GM21390 (cell line): ENCODE data around the gene DENND6B.
"Not testable (repeated sequence)": the region's sequence is repeated elsewhere in the genome, so short reads cannot be mapped to it uniquely, and the experiment has no call there.

Source experiments
- ATAC-seq: cut with Tn5 transposase; IDR thresholded peaks from one replicate; pipeline ENCODE4 v1.9.1; 2021; ENCODE audit not compliant: unreplicated experiment

DENND6B gene

DNA sequence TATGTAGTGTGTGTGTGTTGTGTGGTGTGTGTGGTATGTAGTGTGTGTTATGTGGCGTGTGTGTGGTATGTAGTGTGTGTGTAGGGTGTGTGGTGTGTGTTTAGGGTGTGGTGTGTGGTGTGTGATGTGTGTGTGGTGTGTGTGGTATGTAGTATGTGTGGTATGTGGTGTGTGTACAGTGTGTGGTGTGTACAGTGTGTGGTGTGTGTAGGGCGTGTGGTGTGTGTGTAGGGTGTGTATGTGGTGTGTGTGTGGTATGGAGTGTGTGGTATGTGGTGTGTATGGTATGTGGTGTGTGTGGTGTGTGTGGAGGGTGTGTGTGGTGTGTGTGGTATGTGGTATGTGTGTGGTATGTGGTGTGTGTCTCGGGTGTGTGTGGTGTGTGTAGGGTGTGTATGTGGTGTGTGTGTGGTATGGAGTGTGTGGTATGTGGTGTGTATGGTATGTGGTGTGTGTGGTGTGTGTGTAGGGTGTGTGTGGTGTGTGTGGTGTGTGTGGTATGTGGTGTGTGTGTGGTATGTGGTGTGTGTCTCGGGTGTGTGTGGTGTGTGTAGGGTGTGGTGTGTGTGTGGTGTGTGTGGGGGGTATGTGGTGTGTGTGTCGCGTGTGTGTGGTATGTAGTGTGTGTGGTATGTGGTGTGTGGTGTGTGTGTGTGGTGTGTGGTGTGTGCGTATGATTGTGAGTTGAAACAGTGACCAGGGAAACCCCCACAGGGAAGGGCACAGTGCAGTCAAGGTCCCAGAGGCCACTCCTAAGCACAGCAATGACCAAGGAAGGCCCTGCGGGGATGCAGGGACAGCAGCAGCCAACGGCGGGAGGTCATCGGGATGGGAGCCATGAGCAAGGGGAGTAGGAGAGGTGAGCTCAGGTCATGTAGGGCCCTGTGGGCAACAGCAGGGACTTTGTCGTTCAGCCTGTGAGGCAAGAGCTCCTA, 13.4 kb upstream of the DENND6B start:
- ATAC-seq = no peak

DNA sequence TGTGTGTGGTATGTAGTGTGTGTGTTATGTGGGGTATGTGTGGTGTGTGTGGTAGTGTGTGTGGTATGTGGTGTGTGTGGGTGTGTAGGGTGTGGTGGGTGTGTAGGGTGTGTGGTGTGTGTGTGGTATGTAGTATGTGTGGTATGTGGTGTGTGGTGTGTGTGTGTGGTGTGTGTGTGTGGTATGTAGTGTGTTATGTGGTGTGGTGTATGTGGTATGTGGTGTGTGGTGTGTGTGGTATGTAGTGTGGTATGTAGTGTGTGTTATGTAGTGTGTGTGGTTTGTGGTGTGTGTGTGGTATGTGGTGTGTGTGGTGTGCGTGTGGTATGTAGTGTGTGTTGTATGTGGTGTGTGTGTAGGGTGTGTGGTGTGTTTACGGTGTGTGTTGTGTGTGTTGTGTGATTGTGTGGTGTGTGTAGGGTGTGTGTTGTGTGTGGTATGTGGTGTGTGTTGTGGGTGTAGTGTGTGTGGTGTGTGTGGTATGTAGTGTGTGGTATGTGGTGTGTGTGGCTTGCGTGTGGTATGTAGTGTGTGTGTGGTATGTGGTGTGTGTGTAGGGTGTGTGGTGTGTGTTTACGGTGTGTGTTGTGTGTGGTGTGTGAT, 12.1 kb upstream of the DENND6B start:
- no peak for ATAC-seq

DNA sequence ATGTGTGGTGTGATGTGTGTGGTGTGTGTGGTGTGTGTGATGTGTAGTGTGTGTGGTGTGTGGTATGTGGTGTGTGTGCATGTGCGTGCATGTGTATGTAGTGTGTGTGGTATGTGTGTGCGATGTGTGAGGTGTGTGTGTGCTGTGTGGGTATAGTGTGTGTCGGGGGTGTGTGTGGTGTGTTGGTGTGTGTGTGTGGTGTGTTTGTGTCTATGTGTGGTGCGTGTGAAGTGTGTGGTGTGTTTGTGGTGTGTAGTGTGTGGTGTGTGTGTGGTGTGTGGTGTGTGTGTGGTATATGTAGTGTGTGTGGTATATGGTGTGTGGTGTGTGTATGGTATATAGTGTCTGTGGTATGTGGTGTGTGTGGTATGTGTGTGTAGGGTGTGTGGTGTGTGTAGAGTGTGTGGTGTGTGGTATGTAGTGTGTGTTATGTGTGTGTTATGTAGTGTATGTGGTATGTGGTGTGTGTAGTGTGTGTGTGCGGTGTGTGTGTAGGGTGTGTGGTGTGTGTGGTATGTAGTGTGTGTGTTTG, 11.3 kb upstream of the DENND6B start:
- no peak for ATAC-seq

DNA sequence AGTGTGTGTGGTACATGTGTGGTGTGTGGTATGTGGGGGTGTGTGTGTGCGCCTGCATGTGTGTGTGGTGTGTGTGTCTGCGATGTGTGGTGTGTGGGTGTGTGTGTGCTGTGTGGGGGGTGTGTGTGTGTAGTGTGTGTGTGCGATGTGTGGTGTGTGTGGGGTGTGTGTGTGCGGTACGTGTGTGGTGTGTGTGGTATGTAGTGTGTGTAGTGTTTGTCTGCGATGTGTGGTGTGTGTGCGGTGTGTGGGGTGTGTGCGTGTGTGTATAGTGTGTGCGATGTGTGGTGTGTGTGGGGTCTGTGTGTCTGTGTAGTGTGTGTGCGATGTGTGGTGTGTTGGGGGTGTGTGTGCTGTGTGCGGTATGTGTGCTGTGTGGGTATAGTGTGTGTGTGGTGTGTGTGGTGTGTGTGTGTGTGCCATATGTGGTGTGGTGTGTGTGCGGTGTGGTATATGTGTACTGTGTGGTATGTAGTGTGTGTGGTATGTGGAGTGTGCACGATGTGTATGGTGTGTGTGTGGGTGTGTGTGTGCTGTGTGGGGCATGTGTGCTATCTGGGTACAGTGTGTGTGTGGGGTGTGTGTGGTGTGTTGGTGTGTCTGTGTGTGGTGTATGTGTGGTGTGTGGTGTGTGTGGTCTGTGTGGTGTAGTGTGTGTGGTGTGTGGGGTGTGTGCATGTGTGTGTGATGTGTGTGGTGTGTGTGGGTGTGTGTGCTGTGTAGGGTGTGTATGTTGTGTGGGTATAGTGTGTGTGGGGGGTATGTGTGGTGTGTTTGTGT, 10.6 kb upstream of the DENND6B start:
- ATAC-seq = no peak

DNA sequence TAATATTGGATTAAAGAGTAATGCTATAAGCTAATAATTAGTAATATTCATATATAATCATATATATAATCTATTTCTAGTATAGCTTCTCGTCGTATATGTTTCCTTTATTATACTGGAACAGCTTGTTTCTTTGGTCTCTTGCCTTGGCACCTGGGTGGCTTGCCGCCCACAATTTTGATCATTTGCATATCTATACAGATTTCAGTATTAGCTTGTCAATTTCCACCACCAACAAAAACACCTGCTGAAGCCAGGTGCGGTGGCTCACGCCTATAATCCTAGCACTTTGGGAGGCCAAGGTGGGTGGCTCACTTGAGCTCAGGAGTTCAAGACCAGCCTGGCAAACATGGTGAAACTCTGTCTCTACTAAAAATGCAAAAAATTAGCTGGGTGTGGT, 7.6 kb upstream of the DENND6B start:
- ATAC-seq = not testable (repeated sequence)

DNA sequence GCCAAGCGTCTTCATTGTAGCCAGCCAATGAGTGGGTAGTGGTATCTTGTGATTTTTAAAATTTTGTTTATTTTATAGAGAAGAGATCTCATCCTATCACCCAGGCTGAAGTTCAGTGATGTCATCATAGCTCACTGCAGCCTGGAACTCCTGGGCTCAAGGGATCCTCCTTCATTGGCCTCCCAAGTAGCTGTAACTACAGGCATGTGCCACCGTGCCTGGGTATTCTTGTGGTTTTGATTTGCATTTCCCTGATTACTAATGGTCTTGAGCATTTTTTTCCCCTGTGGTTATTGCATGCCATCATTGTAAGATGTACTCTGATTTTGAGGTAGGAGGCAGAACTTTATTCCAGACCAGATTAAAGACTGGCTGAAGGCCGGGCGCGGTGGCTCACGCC, 2.4 kb upstream of the DENND6B start:
- no peak for ATAC-seq

DNA sequence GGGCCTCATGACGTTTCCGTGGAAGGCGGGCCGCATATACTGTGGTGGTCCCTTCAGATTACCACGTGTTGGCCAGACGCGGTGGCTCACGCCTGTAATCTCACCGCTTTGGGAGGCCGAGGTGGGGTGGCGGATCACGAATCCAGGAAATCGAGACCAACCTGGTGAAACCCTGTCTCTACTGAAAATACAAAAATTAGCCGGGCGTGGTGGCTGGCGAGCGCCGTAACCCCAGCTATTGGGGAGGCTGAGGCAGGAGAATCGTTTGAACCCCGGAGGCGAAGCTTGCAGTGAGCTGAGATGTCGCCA, 853 bp upstream of the DENND6B start:
- no peak for ATAC-seq

DNA sequence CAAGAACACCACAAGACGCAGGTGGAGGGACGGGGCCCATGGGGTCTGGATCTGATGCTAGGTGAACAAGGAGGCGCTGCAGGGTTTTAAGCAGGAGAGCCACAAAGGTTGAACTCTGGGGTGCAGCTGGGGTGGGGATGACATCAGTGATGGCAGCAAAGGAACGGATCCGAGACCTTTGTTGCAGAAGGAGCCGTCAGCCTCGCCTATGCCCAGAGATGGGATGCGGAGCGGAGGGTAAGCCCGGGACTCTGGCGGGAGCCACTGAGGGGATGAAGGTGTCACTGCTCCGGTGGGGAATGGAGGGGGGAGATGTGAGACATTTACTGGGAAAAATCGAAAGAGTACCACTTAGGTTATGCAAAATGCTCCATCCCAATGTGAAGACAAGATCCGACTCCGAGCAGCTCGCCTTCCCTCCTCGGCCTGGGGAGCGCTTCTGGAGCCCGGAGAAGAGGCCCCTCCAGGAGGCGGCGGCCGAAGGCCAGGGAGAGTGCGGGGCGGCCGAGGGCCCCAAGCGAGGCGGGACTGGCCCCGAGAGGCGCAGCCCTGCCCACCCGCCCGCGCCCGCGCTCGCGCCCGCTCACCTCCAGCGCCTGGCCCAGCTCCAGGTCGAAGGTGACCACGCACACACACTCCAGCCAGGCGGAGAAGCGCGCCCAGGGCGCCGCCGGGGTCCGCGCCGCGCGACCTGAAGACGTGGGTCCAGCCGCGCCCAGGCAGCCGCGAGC, 422 bp downstream of the DENND6B start:
- no peak for ATAC-seq

DNA sequence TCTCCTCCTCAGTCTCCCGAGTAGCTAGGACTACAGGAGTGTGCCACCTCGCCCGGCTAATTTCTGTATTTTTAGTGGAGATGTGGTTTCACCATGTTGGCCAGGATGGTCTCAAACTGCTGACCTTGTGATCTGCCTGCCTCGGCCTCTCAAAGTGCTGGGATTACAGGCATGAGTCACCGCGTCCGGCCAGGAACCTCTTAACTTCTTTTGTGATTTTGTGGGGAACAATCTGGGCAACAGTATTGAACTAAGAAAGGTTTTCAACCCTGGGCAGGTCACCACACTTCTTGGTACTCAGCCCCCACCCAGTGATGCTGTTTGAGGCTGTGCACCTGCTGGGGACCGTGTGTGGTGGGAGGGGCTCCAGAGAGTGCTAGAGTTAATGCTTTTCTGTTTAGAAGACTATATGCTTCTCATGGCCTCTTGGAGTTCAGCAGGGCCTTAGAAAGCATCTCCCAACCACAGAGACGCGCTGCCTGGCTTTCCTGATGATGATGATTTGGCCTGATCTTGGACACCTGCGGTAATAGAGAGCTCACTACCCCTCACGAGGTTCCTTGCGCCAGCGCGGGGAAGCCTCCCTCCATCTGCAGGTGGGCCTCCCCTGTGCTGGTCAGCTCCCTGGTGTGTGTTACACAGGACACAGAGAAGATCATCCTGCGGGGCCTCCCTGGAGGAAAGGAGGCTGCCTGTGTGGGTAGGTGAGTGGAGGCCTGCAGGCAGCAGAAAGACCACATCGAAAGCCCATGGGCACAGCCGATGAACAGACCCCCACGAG, 1.2 kb downstream of the DENND6B start:
- ATAC-seq = no peak

DNA sequence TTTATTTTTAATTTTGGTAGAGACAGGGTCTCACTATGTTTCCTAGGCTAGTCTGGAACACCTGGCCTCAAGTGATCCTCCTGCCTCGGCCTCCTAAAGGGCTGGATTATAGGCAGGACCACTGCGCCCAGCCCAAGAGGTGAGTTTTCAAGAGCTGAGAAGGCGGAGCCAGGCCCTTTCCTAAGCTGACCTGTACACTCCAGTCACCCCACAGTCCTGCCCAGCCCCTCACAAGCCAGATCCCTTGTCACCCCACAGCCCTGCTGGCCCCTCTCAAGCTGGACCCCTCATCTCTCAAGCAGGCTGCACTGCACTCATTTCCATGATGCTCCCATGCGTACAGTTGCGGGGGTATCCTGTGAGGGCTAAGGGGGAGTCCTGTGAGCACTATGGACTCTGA, 2.9 kb downstream of the DENND6B start:
- ATAC-seq = no peak

DNA sequence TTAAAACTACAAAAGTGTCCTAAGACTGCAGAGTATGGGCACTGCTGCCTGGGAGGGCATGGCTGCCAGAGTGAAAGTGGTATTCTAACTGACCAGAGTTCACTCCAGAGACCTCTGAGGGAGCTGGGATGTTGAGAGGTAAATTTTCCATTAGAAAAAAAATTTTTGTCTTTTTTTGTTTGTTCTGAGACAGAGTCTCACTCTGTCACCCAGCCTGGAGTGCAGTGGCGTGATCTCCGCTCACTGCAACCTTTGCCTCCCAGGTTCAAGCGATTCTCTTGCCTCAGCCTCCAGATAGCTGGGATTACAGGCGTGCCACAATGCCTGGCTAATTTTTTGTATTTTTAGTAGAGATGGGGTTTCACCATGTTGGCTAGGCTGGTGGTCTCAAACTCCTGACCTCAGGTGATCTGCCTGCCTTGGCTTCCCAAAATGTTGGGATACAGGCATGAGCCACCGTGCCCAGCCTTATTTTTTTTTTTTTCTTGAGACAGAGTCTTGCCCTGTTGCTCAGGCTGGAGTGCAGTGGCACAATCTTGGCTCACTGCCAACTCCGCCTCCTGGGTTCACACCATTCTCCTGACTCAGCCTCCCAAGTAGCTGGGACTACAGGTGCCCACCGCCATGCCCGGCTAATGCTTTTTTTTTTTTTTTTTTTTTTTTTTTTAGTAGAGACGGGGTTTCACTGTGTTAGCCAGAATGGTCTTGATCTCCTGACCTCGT, 4.3 kb downstream of the DENND6B start:
- ATAC-seq = not testable (repeated sequence)

DNA sequence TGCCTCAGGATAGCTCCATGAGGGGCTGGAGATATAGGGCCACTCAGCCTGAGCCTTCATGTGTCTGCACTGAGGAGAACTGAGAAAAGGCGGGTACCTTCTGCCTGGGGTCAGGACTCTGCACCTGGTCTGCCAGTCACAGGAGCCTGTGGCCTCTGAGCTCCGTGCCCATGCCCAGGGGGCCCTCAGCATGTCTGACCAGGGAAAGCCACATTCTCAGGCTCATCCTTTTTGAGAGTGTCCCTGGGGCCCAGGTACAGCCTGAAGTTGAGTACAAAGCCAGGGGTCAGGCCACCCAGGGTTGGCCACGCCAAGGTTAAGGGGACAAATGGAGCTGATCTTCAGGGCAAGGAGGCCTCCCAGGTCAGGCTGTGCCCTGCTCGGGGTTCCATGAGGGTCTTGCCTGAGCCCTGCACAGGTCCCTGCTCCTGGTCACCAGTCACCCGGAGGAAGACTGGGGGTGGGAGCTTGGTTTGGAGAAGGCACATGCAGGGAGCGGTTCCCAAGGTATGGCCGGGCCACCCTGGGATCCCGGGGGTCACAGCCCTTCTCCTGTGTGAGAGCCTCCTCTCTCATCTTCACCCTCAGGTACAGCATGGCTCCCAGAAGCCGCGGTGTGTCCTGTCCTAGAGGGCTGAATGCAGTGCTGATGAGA, 6.0 kb downstream of the DENND6B start:
- no peak for ATAC-seq

DNA sequence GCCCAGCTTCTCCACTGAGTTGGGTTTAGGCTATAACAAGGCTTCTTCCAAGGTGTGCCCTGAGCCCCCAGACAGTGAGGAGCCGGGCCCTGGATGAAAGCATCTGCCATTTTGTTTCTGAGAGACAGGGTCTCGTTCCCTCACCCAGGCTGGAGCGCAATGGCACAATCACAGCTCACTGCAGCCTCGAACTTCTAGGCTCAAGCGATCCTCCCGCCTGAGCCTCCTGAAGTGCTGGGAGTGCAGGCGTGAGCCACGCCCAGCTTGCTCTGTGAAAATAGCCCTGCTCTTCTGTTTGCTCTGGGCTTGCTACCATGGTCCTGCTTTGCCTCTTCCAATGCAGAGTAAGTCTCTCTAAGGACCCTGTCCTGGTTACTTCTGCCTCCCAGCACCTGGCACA, 6.7 kb downstream of the DENND6B start:
- no peak for ATAC-seq

DNA sequence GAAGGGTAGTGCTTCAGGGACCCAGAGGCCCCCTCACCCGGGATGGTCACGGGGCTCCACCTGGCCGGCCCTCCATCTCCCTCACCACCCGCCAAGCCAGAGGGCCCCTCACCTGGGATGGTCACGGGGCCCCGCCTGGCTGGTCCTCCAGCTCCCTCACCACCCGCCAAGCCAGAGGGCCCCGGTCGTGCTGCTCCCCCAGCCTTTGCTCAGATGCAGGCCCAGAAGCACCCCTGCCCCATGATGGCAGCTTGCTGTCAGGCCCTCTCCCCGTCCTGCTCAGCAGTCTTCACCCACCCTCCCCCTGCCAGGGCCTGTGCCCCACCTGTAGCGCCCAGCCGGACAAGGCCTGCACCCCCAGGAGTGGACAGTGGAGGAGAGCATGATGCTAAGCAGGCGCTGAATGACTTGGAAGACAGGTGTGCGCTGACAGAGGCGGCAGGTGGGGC, 7.3 kb downstream of the DENND6B start:
- ATAC-seq = no peak

DNA sequence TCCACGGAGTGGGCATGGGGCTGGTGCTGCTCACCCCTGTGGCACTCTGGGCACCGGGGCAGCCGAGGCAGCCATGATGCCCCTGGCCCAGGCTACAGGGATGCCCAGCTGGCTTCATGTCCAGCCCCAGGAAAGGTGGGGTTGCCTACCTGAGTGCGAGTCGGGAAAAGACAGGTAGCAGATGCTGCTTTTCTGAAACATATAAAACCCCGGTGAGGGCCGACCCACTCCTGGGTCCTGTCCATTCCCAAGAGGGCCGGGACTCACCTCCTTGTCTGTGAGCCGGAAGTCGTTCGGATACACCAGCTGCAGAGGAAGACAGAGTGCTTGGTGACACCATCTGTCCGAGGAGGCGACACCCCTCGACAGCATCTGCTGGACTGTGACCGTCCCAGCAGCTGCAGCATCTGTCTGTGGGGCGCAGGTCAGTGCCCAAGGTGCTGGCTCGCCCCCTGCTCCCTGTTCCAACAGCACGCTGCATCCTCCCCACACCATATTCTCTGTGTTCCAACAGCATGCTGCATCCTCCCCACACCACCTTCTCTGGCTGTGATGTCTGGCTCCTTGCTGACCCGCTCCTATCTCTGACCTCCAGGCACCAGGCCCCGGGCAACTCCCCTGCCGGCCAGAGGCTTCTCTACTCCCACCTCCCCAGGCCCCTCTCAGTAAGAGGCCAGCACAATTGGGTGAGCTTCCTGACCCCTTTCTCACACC, 8.0 kb downstream of the DENND6B start:
- ATAC-seq = no peak

DNA sequence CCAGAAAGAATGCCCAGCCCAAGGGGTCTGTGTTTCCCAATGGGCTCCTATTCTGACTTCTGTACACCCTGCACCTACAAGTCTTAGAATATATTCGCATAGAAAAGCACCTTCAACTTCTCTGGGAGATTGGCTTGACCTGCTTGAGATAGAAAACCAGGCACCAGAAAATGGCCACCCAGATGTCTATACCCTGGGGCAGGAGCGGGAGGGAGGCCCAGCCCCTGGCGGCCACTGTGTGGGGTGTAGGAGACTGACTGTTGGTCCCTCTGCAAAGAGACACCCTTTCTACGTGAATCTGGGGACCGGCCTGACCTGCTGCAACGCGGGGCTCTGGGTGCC, 8.5 kb downstream of the DENND6B start:
- no peak for ATAC-seq

DNA sequence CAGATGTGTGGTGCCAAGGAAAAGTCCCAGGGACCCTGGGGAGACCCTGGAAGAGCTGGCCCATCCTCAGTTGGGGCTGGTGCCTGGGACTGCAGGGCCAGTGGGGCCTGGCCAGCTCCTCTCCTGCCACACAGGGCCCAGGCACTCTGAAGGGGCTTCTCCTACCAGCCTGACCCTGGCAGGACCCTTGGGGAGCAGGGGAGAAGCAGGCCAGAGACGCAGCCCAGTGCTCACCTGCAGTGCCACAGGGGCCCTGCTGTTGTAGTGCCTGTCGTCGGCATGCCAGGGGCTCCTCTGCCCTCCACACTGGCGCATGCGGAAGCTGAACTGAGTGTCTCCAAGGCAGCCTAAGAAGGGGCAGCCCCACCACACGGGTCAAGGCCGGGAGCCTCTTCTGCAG, 9.1 kb downstream of the DENND6B start:
- no peak for ATAC-seq

DNA sequence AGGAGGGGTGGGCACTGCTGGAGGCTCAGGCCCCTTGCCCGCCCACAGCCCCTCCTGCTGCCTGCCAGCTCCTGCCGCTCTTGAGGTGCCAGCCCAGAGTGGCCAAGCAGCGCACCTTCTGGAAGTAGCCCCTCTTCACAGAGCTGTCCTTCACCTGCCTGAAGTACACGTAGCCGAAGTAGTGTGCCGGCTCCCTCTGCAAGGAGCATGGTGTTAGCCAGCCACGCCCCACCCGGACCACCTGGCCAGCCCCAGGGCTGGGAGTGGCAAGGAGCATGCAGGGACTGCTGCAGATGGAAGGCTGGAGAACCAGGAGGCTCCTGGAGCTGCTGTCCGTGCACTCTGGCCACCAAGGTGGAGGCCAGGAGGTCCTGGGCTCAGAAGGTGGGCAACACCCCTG, 9.6 kb downstream of the DENND6B start:
- ATAC-seq = no peak
